Esophagus (tissue), 2 donors: ENCODE measurements around the gene DSCAM. TPM values are rescaled to one million over a fixed set of nuclear protein-coding genes. Genes with fewer than 3 reads are reported as not detected.

Experiments
- H3K27ac ChIP-seq, 2 donors: one replicate each; pipeline ENCODE4 v1.5.1; 2013; ENCODE audit warnings: low read depth in 2 of 2, mild to moderate bottlenecking in 2 of 2, inconsistent platforms in 1 of 2, low read length in 1 of 2, moderate library complexity in 1 of 2
- H3K27me3 ChIP-seq, 2 donors: one replicate each; pipeline ENCODE4 v1.6.1; 2013; ENCODE audit warnings: low read length in 2 of 2, control low read depth in 1 of 2, mild to moderate bottlenecking in 1 of 2; ENCODE audit not compliant: insufficient read depth in 2 of 2, control insufficient read depth in 1 of 2
- H3K36me3 ChIP-seq, 2 donors: one replicate each; pipeline ENCODE4 v1.6.1; 2013; ENCODE audit warnings: low read length in 1 of 2; ENCODE audit not compliant: control insufficient read depth in 2 of 2, insufficient read depth in 2 of 2
- H3K4me1 ChIP-seq, 2 donors: one replicate each; pipeline ENCODE4 v1.6.1; 2013; ENCODE audit warnings: low read length in 1 of 2; ENCODE audit not compliant: control insufficient read depth in 2 of 2, insufficient read depth in 2 of 2
- H3K4me3 ChIP-seq, 2 donors: one replicate each; pipeline ENCODE4 v1.5.1; 2013; ENCODE audit warnings: low read length in 2 of 2, mild to moderate bottlenecking in 2 of 2, low read depth in 1 of 2, moderate library complexity in 1 of 2
- H3K9me3 ChIP-seq, 2 donors: one replicate each; pipeline ENCODE4 v1.6.1; 2013; ENCODE audit warnings: mild to moderate bottlenecking in 2 of 2, low read depth in 1 of 2, low read length in 1 of 2, moderate library complexity in 1 of 2; ENCODE audit not compliant: control insufficient read depth in 2 of 2, insufficient read depth in 1 of 2
- whole genome bisulfite sequencing, 2 donors: extraction: QIAGEN DNeasy Blood & Tissue Kit; methylation state at CpG; one replicate each; pipeline ENCODE4 v1.1.7; 2013; 5-methylcytosine and 5-hydroxymethylcytosine counted together
- polyA plus RNA-seq, 2 donors: library from polyadenylated mRNA; stranded (reverse); fragments of 200-250 nt; gene quantifications; one replicate each; pipeline ENCODE4 v1.2.3, GENCODE V29; 2013
- donor health status: healthy with polysubstance abuse.
- donor health status: Bipolar disorder and iron deficiency.

Gene DSCAM
- polyA plus RNA-seq, 2 donors, result under 0.01 TPM; not detected in 1

GRCh38 chr21:40313260-40313659, 533.7 kb downstream of the DSCAM start:
- Histone ChIP-seq H3K27ac (no peak overlapping the region), H3K36me3 (no peaks in the 10 kb centered on the region), H3K4me1 (no peaks in the 10 kb centered on the region), H3K9me3 (no peaks in the 10 kb centered on the region), H3K4me3 (no peak overlapping the region), H3K27me3 (peaks cover 0 to 2% of the 10 kb centered on the region in 2 donors)
- WGBS, 2 donors, result 76 to 80% methylated on average over 4 of the region's 4 CpGs

DNA sequence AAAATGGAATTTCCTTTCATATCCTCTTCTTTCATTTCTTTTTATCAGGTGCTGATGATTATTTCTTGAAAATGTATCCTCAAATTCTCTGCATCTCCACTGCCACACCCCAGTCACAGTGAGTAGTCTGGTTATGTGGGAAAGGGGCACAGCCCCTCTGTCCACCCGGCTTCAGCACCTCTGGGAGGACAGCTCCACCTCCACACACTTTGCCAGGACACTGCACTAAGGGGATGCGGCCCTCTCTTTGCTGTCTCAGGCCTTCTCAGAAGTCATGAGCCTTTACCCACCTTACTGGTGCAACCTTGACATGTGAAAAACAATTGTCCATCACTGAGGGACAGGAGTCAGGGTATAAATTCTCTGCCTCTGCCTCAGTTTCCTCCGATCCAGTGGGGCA, 546.7 kb downstream of the DSCAM start:
- H3K27me3 ChIP-seq, result no peaks in the 10 kb centered on the region
- no peaks in the 10 kb centered on the region for H3K4me1 ChIP-seq
- no peak overlapping the region for H3K27ac ChIP-seq
- H3K9me3 ChIP-seq, result no peaks in the 10 kb centered on the region
- WGBS, 2 donors, result 58 to 67% methylated on average over 3 of the region's 3 CpGs
- H3K36me3 ChIP-seq, result no peaks in the 10 kb centered on the region
- no peak overlapping the region for H3K4me3 ChIP-seq

DNA sequence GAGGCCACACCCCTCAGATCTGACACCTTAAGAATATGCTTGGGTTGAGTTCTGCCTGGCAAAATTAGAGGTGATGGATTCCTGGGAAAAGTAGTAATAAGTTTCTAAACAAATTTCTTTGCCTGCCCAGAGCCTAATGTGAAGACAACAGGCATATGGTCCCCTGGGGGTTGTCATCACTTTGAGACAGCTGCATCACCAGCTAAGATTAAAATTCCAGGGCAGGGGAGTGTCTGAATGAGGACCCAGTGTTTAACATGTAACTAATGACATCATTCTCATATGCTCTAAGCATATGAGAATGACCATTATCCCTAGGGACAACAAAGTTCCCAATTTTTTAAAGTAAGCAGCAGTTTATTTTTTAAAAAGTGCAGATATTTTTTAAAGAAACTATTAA, 547.5 kb downstream of the DSCAM start:
- H3K27ac ChIP-seq, result no peak overlapping the region
- H3K27me3 ChIP-seq, result no peaks in the 10 kb centered on the region
- no peak overlapping the region for H3K4me3 ChIP-seq
- no peaks in the 10 kb centered on the region for H3K9me3 ChIP-seq
- H3K4me1 ChIP-seq, result no peaks in the 10 kb centered on the region
- H3K36me3 ChIP-seq, result no peaks in the 10 kb centered on the region

DNA sequence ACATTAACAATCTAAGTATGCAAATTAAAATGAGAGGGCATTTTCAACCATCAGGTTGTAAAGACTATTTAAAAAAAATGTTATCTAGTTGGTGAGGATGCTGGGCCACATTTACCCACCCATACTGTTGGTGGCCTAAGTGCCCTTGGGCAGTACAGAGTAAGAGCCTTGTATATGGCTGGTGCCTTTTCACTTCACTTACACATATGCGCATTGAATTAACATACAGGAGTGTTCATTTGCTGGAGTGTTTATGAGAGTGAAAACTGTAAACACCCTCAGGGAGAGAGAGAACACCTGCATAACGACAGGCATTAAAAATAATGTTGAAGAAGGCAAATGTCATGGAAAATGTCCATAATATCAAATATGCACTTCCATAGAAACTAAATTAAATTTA, 552.6 kb downstream of the DSCAM start:
- H3K36me3 ChIP-seq, result no peaks in the 10 kb centered on the region
- H3K4me1 ChIP-seq, result no peaks in the 10 kb centered on the region
- peaks cover 0 to 5% of the 10 kb centered on the region in 2 donors for H3K9me3 ChIP-seq
- WGBS, 2 donors, result 73 to 75% methylated on average over 2 of the region's 2 CpGs
- H3K4me3 ChIP-seq, result no peak overlapping the region
- H3K27me3 ChIP-seq, result no peaks in the 10 kb centered on the region
- no peak overlapping the region for H3K27ac ChIP-seq

GRCh38 chr21:40291560-40291959, 555.4 kb downstream of the DSCAM start:
- 75 to 79% methylated on average over 7 of the region's 7 CpGs for WGBS, 2 donors
- H3K4me3 ChIP-seq, result no peak overlapping the region
- no peaks in the 10 kb centered on the region for H3K36me3 ChIP-seq

DNA sequence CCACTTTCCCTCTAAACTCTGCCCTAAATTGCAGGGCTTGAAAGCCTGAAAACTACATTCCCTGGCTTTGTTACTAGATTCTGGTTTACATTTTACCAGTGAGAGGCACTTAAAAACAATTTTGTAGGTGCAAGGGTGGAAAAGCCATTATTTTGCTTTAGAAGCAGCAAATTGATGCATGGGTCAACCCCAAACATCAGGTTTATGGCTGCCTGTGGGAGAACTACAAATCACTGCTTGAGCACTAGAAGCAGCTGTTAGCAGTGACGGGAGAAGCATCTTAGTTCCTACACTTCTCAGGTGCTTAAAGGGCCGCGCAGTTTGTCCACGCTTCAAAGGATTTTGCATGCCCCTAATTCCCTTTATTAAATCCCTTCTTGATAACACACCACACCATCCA, 562.5 kb downstream of the DSCAM start:
- 71 to 81% methylated on average over 4 of the region's 4 CpGs for WGBS, 2 donors
- Histone ChIP-seq H3K36me3 (no peaks in the 10 kb centered on the region), H3K4me3 (no peak overlapping the region), H3K9me3 (peaks cover 5 to 6% of the 10 kb centered on the region in 2 donors), H3K27me3 (no peaks in the 10 kb centered on the region), H3K27ac (no peak overlapping the region), H3K4me1 (no peaks in the 10 kb centered on the region)

More at GRCh38 chr21:40291560-40291959, 555.4 kb downstream of the DSCAM start:
- Histone ChIP-seq H3K4me1 (no peaks in the 10 kb centered on the region), H3K27ac (no peak overlapping the region), H3K9me3 (peaks cover 5 to 6% of the 10 kb centered on the region in 2 donors), H3K27me3 (no peaks in the 10 kb centered on the region)

GRCh38 chr21:40282912-40283886, 563.8 kb downstream of the DSCAM start:
- WGBS, 2 donors, result 73 to 74% methylated on average over 3 of the region's 3 CpGs
- Histone ChIP-seq H3K4me3 (no peak overlapping the region), H3K36me3 (no peaks in the 10 kb centered on the region), H3K4me1 (no peaks in the 10 kb centered on the region), H3K27ac (no peak overlapping the region), H3K27me3 (no peaks in the 10 kb centered on the region), H3K9me3 (peaks cover 5 to 6% of the 10 kb centered on the region in 2 donors)

- no peaks in the 10 kb centered on the region for H3K36me3 ChIP-seq
- no peak overlapping the region for H3K27ac ChIP-seq
- no peaks in the 10 kb centered on the region for H3K27me3 ChIP-seq
- H3K4me3 ChIP-seq, result no peak overlapping the region
- no peaks in the 10 kb centered on the region for H3K9me3 ChIP-seq
- no peaks in the 10 kb centered on the region for H3K4me1 ChIP-seq
- WGBS, 2 donors, result 69 to 70% methylated on average over 1 of the region's 1 CpG
These were observed 568.6 kb downstream of the DSCAM start for GRCh38 chr21:40278345-40278744.

DNA sequence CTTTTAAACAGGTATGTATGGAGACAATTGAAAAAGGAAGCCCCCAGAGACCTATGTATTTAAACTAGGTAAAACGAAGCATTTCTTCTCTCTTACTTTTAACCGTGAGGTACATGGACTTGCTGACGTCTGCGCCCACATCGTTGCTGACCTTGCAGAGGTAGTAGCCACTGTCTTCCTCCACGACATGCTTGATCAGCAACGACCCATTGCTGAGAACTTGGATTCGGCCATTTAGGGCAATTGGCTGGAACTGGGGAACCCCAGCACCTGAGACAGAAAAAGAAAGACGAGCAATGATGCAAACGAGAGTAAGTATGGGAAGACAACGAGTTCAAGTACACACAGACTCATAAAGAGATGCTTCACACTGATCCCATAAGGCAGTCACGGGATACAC, 571.0 kb downstream of the DSCAM start:
- Histone ChIP-seq H3K4me1 (no peaks in the 10 kb centered on the region), H3K9me3 (no peaks in the 10 kb centered on the region), H3K4me3 (no peak overlapping the region), H3K27me3 (no peaks in the 10 kb centered on the region), H3K36me3 (no peaks in the 10 kb centered on the region), H3K27ac (no peak overlapping the region)
- 76 to 79% methylated on average over 12 of the region's 12 CpGs for WGBS, 2 donors

DNA sequence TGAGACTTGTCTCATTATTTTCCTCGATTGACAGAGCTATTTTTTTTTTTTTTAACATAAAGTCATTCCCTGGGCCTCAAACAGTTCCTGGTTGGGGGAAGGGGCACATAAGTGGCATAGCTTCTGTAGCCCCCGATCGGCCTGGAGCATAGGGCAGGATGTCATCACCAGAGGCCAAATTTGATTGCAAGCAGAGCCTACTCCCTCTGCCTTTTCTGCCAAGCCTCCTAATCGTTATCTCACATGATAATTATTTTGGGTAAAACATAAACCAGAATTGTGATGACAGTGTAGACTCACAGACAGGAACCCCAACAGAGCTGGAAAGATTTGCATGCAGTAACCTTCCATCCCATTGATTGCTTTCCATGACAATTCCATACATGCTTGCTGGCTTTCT, 574.9 kb downstream of the DSCAM start:
- Histone ChIP-seq H3K4me3 (no peak overlapping the region), H3K9me3 (peaks cover 0 to 4% of the 10 kb centered on the region in 2 donors), H3K27ac (no peak overlapping the region), H3K4me1 (no peaks in the 10 kb centered on the region), H3K27me3 (no peaks in the 10 kb centered on the region), H3K36me3 (no peaks in the 10 kb centered on the region)
- WGBS, 2 donors, result 66 to 72% methylated on average over 4 of the region's 4 CpGs
